H9 (cell line): ENCODE results near the gene TCERG1L. TPM values are rescaled to one million over a fixed set of nuclear protein-coding genes. Genes with fewer than 3 reads are reported as not detected.

Experiments used
- DNase-seq: peaks from one replicate; pipeline ENCODE4 v3.0.0-alpha.2; 2017
- H2AFZ ChIP-seq: one replicate; pipeline ENCODE4 v1.6.1; 2013; ENCODE audit warnings: mild to moderate bottlenecking, low read length, control low read depth, moderate library complexity
- H2AK5ac ChIP-seq: 2 replicates; pipeline ENCODE4 v1.6.1; 2013; ENCODE audit warnings: low read length, control low read depth, mixed read lengths; ENCODE audit not compliant: insufficient read length
- H2BK120ac ChIP-seq: one replicate; pipeline ENCODE4 v1.6.1; 2013; ENCODE audit warnings: low read depth, mild to moderate bottlenecking, low read length, control low read depth, inconsistent platforms; ENCODE audit not compliant: poor library complexity, severe bottlenecking
- H2BK12ac ChIP-seq: 2 replicates; pipeline ENCODE4 v1.6.1; 2013; ENCODE audit warnings: low read length, control low read depth, mixed read lengths, low read depth; ENCODE audit not compliant: insufficient read length
- H2BK15ac ChIP-seq: 2 replicates; pipeline ENCODE4 v1.6.1; 2013; ENCODE audit warnings: low read depth, low read length, control low read depth
- H2BK20ac ChIP-seq: one replicate; pipeline ENCODE4 v1.6.1; 2013; ENCODE audit warnings: low read depth, mild to moderate bottlenecking, low read length, control low read depth, inconsistent platforms; ENCODE audit not compliant: poor library complexity, severe bottlenecking
- H2BK5ac ChIP-seq: 2 replicates; pipeline ENCODE4 v1.6.1; 2013; ENCODE audit warnings: low read length, control low read depth, mixed read lengths; ENCODE audit not compliant: insufficient read length
- H3K14ac ChIP-seq: 2 replicates; pipeline ENCODE4 v1.6.1; 2013; ENCODE audit warnings: low read length, control low read depth; ENCODE audit not compliant: insufficient read depth
- H3K18ac ChIP-seq: 2 replicates; pipeline ENCODE4 v1.6.1; 2013; ENCODE audit warnings: low read depth, mild to moderate bottlenecking, mixed read lengths, low read length, control low read depth; ENCODE audit not compliant: insufficient read length
- H3K23ac ChIP-seq: 2 replicates; pipeline ENCODE4 v1.6.1; 2013; ENCODE audit warnings: low read length, control low read depth, mixed read lengths, low read depth; ENCODE audit not compliant: insufficient read length
- H3K23me2 ChIP-seq: 2 replicates; pipeline ENCODE4 v1.6.1; 2013; ENCODE audit warnings: low read depth, mild to moderate bottlenecking, mixed read lengths, low read length, control low read depth; ENCODE audit not compliant: insufficient read length, poor library complexity, severe bottlenecking
- H3K27ac ChIP-seq: 2 replicates; pipeline ENCODE4 v1.5.1; 2013; ENCODE audit warnings: low read length, control low read depth, mixed read lengths, low read depth; ENCODE audit not compliant: insufficient read length
- H3K27me3 ChIP-seq: 2 replicates; pipeline ENCODE4 v1.6.1; 2013; ENCODE audit warnings: low read length, control low read depth, inconsistent platforms; ENCODE audit not compliant: insufficient read depth
- H3K4ac ChIP-seq: 2 replicates; pipeline ENCODE4 v1.6.1; 2013; ENCODE audit warnings: low read depth, mild to moderate bottlenecking, control low read depth, inconsistent platforms, low read length, moderate library complexity
- H3K4me1 ChIP-seq: 2 replicates; pipeline ENCODE4 v1.6.1; 2013; ENCODE audit warnings: low read length, control low read depth, inconsistent platforms; ENCODE audit not compliant: insufficient read depth
- H3K4me2 ChIP-seq: 2 replicates; pipeline ENCODE4 v1.6.1; 2013; ENCODE audit warnings: low read length, control low read depth, mixed read lengths; ENCODE audit not compliant: insufficient read length, insufficient read depth
- H3K56ac ChIP-seq: 2 replicates; pipeline ENCODE4 v1.6.1; 2013; ENCODE audit warnings: low read depth, mild to moderate bottlenecking, mixed read lengths, low read length, control low read depth; ENCODE audit not compliant: insufficient read length
- H3K79me1 ChIP-seq: 2 replicates; pipeline ENCODE4 v1.6.1; 2013; ENCODE audit warnings: low read depth, mild to moderate bottlenecking, moderate library complexity, low read length, control low read depth, inconsistent platforms; ENCODE audit not compliant: insufficient read depth, poor library complexity, severe bottlenecking
- H3K79me2 ChIP-seq: 2 replicates; pipeline ENCODE4 v1.6.1; 2013; ENCODE audit warnings: low read length, control low read depth, inconsistent platforms; ENCODE audit not compliant: insufficient read depth
- H3K9ac ChIP-seq: 2 replicates; pipeline ENCODE4 v1.6.1; 2013; ENCODE audit warnings: low read length, control low read depth, mixed read lengths; ENCODE audit not compliant: insufficient read length; ENCODE audit errors: extremely low read depth
- H3K9me3 ChIP-seq: one replicate; pipeline ENCODE4 v1.6.1; 2013; ENCODE audit warnings: low read depth, low read length, inconsistent platforms; ENCODE audit not compliant: control insufficient read depth
- H3T11ph ChIP-seq: one replicate; pipeline ENCODE4 v1.6.1; 2013; ENCODE audit warnings: mild to moderate bottlenecking, low read length, control low read depth, inconsistent platforms
- H4K20me1 ChIP-seq: one replicate; pipeline ENCODE4 v1.6.1; 2013; ENCODE audit not compliant: control insufficient read depth, insufficient read length, insufficient read depth
- H4K5ac ChIP-seq: 2 replicates; pipeline ENCODE4 v1.6.1; 2013; ENCODE audit warnings: low read depth, mild to moderate bottlenecking, mixed read lengths, low read length, control low read depth; ENCODE audit not compliant: insufficient read length
- H4K8ac ChIP-seq: replicated peaks from 2 replicates; pipeline ENCODE4 v1.6.1; 2013; ENCODE audit warnings: low read length, control low read depth, mixed read lengths, low read depth; ENCODE audit not compliant: insufficient read length
- H4K91ac ChIP-seq: 2 replicates; pipeline ENCODE4 v1.6.1; 2013; ENCODE audit warnings: low read depth, mild to moderate bottlenecking, moderate library complexity, mixed read lengths, low read length, control low read depth; ENCODE audit not compliant: insufficient read length
- H3K27ac Mint-ChIP-seq, 3 experiments: 2 replicates in 2 of 3; 3 replicates in 1 of 3; pipeline ENCODE4 v1.8.0; 2020 to 2021; ENCODE audit warnings: mixed read lengths in 3 of 3, mild to moderate bottlenecking in 1 of 3, moderate library complexity in 1 of 3
- H3K27me3 Mint-ChIP-seq: 2 replicates; pipeline ENCODE4 v1.8.0; 2021; ENCODE audit warnings: low read depth, mild to moderate bottlenecking, moderate library complexity, mixed read lengths
- H3K36me3 Mint-ChIP-seq, 3 experiments: 2 replicates in 2 of 3; 3 replicates in 1 of 3; pipeline ENCODE4 v1.8.0; 2020 to 2021; ENCODE audit warnings: low read depth in 3 of 3, mixed read lengths in 3 of 3; ENCODE audit not compliant: insufficient read depth in 1 of 3
- H3K4me1 Mint-ChIP-seq, 2 experiments: 2 replicates each; pipeline ENCODE4 v1.8.0; 2020; ENCODE audit warnings: mixed read lengths in 2 of 2
- H3K4me3 Mint-ChIP-seq, 2 experiments: 2 replicates in 1 of 2; 3 replicates in 1 of 2; pipeline ENCODE4 v1.8.0; 2020 to 2021; ENCODE audit warnings: mild to moderate bottlenecking in 2 of 2, mixed read lengths in 2 of 2, moderate library complexity in 1 of 2
- H3K9me3 Mint-ChIP-seq, 2 experiments: 2 replicates in 1 of 2; 3 replicates in 1 of 2; pipeline ENCODE4 v1.8.0; 2020; ENCODE audit warnings: mild to moderate bottlenecking in 2 of 2, mixed read lengths in 2 of 2, moderate library complexity in 1 of 2
- CTCF ChIP-seq: fragments of 200-600 bp; sonication (generic); conservative IDR thresholded peaks from 3 replicates; pipeline ENCODE4 v1.8.0; 2021; ENCODE audit warnings: antibody characterized with exemption, mild to moderate bottlenecking
- WGBS: extraction: QIAGEN DNeasy Blood & Tissue Kit; methylation state at CpG from one replicate; pipeline ENCODE4 v1.1.7; 2013; ENCODE audit warnings: missing lambda C conversion rate, low lambda C conversion rate, mixed read lengths; ENCODE audit not compliant: insufficient read length; ENCODE audit errors: extremely low coverage; 5-methylcytosine and 5-hydroxymethylcytosine counted together
- total RNA-seq: library from RNA; stranded (reverse); gene quantifications from 2 replicates; pipeline ENCODE4 v1.2.1, GENCODE V29; 2021

TCERG1L gene
- total RNA-seq, 1 experiment from 2014 or later, result 3.3 TPM

GRCh38 chr10:131131726-131132591 lies 179.6 kb downstream of the TCERG1L start:
- H2BK5ac ChIP-seq, result no peak overlapping the region
- no peaks in the 10 kb centered on the region for H4K20me1 ChIP-seq
- no peaks in the 10 kb centered on the region for H3K27me3 ChIP-seq
- no peak overlapping the region for H2BK12ac ChIP-seq
- H3K9me3 ChIP-seq, result no peaks in the 10 kb centered on the region
- H3K4me1 ChIP-seq, result peaks cover 2% of the 10 kb centered on the region; the same call in 1 of the 2 replicates
- no peak overlapping the region for H2AK5ac ChIP-seq
- no peaks in the 10 kb centered on the region for H3K23me2 ChIP-seq
- H3K23ac ChIP-seq, result no peak overlapping the region
- no peak overlapping the region for H3T11ph ChIP-seq
- H2BK20ac ChIP-seq, result no peak overlapping the region
- no peak for TF ChIP-seq CTCF
- H3K27me3 Mint-ChIP-seq, result peaks cover 1% of the 10 kb centered on the region; the same call in 1 of the 2 replicates
- peaks cover 0 to 3% (median 2%) of the 10 kb centered on the region in 3 experiments; a peak in 3 of 7 replicates for H3K36me3 Mint-ChIP-seq
- H3K56ac ChIP-seq, result no peak overlapping the region
- no peak overlapping the region for H3K27ac ChIP-seq
- H3K79me1 ChIP-seq, result no peaks in the 10 kb centered on the region
- H3K4ac ChIP-seq, result no peak overlapping the region
- H3K18ac ChIP-seq, result no peak overlapping the region
- H2AFZ ChIP-seq, result no peak overlapping the region
- no peaks in the 10 kb centered on the region for H3K79me2 ChIP-seq
- H2BK15ac ChIP-seq, result no peak overlapping the region
- peak overlapping the region in 1 of 3 experiments; percentile 30; a peak in 1 of 7 replicates for H3K27ac Mint-ChIP-seq
- WGBS, result no CpG with 5 or more reads among the region's 25 CpGs
- no peak overlapping the region for H2BK120ac ChIP-seq
- H3K4me3 Mint-ChIP-seq, result no peak overlapping the region
- H4K8ac ChIP-seq, result no peak overlapping the region
- H3K4me1 Mint-ChIP-seq, result peaks cover 26 to 37% of the 10 kb centered on the region in 2 experiments
- H3K4me2 ChIP-seq, result no peak overlapping the region
- no peak overlapping the region for H4K5ac ChIP-seq
- no peaks in the 10 kb centered on the region for H3K9me3 Mint-ChIP-seq
- no peak overlapping the region for H3K14ac ChIP-seq
- H3K9ac ChIP-seq, result no peak overlapping the region
- DNase-seq, result no peak
- H4K91ac ChIP-seq, result no peak overlapping the region
